Measurements from ENCODE around the gene MYO5B. TPM values are rescaled to one million over a fixed set of nuclear protein-coding genes. Genes with fewer than 3 reads are reported as not detected.

MYO5B gene
- total RNA-seq, 1 donor, result under 0.01 TPM

GRCh38 chr18:49875783-49876182 lies 319.2 kb downstream of the MYO5B start:
- TF ChIP-seq, protein P1, sequence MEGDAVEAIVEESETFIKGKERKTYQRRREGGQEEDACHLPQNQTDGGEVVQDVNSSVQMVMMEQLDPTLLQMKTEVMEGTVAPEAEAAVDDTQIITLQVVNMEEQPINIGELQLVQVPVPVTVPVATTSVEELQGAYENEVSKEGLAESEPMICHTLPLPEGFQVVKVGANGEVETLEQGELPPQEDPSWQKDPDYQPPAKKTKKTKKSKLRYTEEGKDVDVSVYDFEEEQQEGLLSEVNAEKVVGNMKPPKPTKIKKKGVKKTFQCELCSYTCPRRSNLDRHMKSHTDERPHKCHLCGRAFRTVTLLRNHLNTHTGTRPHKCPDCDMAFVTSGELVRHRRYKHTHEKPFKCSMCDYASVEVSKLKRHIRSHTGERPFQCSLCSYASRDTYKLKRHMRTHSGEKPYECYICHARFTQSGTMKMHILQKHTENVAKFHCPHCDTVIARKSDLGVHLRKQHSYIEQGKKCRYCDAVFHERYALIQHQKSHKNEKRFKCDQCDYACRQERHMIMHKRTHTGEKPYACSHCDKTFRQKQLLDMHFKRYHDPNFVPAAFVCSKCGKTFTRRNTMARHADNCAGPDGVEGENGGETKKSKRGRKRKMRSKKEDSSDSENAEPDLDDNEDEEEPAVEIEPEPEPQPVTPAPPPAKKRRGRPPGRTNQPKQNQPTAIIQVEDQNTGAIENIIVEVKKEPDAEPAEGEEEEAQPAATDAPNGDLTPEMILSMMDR (IDR thresholded peaks at IDR 0.05; ENCODE audit: insufficient read depth, low read depth, low read length), result no peak
- no peak for DNase-seq (ENCODE audit: low read depth)
- no peak overlapping the region for H3K4me3 ChIP-seq (ENCODE audit: low read depth, low read length)

- H3K4me3 ChIP-seq (ENCODE audit: low read depth, low read length), result no peak overlapping the region
- TF ChIP-seq, protein P1 (IDR thresholded peaks at IDR 0.05; ENCODE audit: insufficient read depth, low read depth, low read length), result no peak
- DNase-seq (ENCODE audit: low read depth), result no peak
Measured at GRCh38 chr18:49875155-49875554, 319.8 kb downstream of the MYO5B start.

DNA sequence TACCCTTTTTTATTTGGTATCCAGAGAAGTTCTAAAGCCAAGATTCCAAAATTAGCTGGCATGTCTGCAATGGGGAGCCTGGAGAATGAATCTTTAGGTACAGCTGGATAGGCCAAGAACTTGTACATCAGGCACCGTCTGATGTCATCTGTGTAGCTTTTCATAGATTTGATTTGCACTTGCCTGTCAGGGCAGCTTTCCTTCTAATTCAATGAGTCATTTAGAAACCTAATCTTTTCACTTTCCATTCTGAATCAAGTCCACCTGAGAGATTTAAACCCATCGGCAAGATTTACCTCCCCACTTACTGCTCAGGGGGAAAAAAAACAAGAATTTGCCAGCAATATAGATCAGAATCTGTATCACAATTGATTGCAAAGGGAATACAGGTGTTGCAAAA lies 320.7 kb downstream of the MYO5B start:
- DNase-seq (ENCODE audit: low read depth), result no peak
- H3K4me3 ChIP-seq (ENCODE audit: low read depth, low read length), result no peak overlapping the region
- TF ChIP-seq, protein P1 (IDR thresholded peaks at IDR 0.05; ENCODE audit: insufficient read depth, low read depth, low read length), result no peak

DNA sequence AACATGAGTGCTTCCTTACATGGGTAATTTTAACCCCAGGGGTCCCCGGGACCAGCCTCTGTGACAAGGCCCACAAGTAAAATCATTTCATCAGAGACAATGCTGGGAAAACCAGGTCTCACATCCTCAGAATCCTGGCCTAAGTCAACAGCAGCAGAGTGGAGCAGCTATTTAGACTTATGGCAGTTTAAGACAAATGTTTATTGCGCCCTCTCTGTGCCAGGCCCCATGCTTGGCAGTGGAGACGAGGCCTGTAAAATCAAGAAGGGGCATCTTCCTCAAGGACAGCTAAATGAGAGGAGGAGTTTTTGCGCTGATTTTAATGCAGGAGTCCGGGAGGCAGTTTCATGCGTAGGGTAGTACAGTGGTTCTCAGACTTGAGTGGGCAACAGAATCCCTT lies 325.6 kb downstream of the MYO5B start:
- DNase-seq (ENCODE audit: low read depth), result no peak
- no peak overlapping the region for H3K4me3 ChIP-seq (ENCODE audit: low read depth, low read length)
- TF ChIP-seq, protein P1 (IDR thresholded peaks at IDR 0.05; ENCODE audit: insufficient read depth, low read depth, low read length), result no peak

DNA sequence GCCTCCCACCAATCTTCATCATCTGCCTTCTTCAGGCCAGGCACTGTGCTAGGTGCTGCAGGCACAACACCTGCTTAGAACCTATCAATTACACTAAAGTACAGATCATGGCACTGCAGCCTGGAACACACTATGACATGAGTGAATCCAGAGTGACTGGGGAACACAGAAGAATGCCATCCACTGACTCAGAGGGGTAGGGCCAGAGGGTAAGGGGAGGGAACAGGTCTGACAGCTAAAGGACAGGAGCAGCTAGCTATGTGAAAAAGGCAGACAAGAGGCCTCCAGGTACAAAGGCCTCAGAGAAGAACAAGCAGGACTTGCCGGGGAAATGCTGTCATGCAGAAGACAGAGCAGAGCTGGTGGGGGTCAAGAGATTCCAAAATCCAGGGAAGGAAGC lies 328.3 kb downstream of the MYO5B start:
- TF ChIP-seq, protein P1 (IDR thresholded peaks at IDR 0.05; ENCODE audit: insufficient read depth, low read depth, low read length), result no peak
- no peak for DNase-seq (ENCODE audit: low read depth)
- no peak overlapping the region for H3K4me3 ChIP-seq (ENCODE audit: low read depth, low read length)

DNA sequence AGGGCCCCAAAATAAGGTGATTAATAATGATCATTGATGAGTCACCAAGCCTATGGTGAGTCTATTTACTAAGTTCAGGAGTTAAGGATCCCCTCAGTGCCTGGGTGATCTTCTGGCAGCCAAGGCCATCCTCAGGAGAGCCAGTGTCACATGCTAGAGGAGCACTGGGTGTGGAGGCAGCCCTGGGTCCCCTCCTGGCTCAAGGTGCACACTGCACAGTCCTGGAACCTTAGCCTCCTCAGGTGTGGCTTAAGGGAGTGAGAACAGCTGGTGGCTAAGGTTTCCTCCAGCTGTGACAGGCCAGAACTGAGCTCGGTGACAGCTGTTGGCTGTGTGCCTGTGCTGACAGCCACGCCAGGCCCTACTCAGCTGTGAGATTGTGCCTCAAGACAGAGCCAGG lies 329.5 kb downstream of the MYO5B start:
- DNase-seq (ENCODE audit: low read depth), result no peak
- TF ChIP-seq, protein P1 (IDR thresholded peaks at IDR 0.05; ENCODE audit: insufficient read depth, low read depth, low read length), result no peak
- no peak overlapping the region for H3K4me3 ChIP-seq (ENCODE audit: low read depth, low read length)
